Measurements from ENCODE around the gene PIP4K2C. TPM values are rescaled to one million over a fixed set of nuclear protein-coding genes. Genes with fewer than 3 reads are reported as not detected.
"Not testable (repeated sequence)": the region's sequence is repeated elsewhere in the genome, so short reads cannot be mapped to it uniquely, and the experiment has no call there.

Gene PIP4K2C
- total RNA-seq, 1 donor, result 19.4 TPM

GRCh38 chr12:57614178-57614947, 23.4 kb downstream of the PIP4K2C start:
- no peak for TF ChIP-seq CTCF (IDR thresholded peaks at IDR 0.05; ENCODE audit: insufficient read depth, low read length)
- H3K4me3 ChIP-seq (ENCODE audit: low read depth, low read length), result no peak overlapping the region
- peak; percentile 29 for DNase-seq (ENCODE audit: low read depth)

- TF ChIP-seq CTCF (IDR thresholded peaks at IDR 0.05; ENCODE audit: insufficient read depth, low read length), result no peak
- H3K4me3 ChIP-seq (ENCODE audit: low read depth, low read length), result no peak overlapping the region
- DNase-seq (ENCODE audit: low read depth), result no peak
Measured at GRCh38 chr12:57614948-57615500, 24.0 kb downstream of the PIP4K2C start.

- DNase-seq (ENCODE audit: low read depth), result no peak
- no peak overlapping the region for H3K4me3 ChIP-seq (ENCODE audit: low read depth, low read length)
- TF ChIP-seq CTCF (IDR thresholded peaks at IDR 0.05; ENCODE audit: insufficient read depth, low read length), result no peak
Measured at GRCh38 chr12:57615637-57616036, 24.6 kb downstream of the PIP4K2C start.

- no peak overlapping the region for H3K4me3 ChIP-seq (ENCODE audit: low read depth, low read length)
- TF ChIP-seq CTCF (IDR thresholded peaks at IDR 0.05; ENCODE audit: insufficient read depth, low read length), result no peak
- peak; percentile 57 for DNase-seq (ENCODE audit: low read depth)
Measured at GRCh38 chr12:57616383-57617101, 25.6 kb downstream of the PIP4K2C start.

- DNase-seq (ENCODE audit: low read depth), result no peak
- H3K4me3 ChIP-seq (ENCODE audit: low read depth, low read length), result no peak overlapping the region
- no peak for TF ChIP-seq CTCF (IDR thresholded peaks at IDR 0.05; ENCODE audit: insufficient read depth, low read length)
Measured at GRCh38 chr12:57617942-57618341, 26.9 kb downstream of the PIP4K2C start.

- DNase-seq (ENCODE audit: low read depth); H3K4me3 ChIP-seq (ENCODE audit: low read depth, low read length): not testable (repeated sequence)
Measured at GRCh38 chr12:57618431-57618830, 27.4 kb downstream of the PIP4K2C start.

GRCh38 chr12:57618966-57619433, 28.0 kb downstream of the PIP4K2C start:
- H3K4me3 ChIP-seq (ENCODE audit: low read depth, low read length), result no peak overlapping the region
- no peak for DNase-seq (ENCODE audit: low read depth)
- no peak for TF ChIP-seq CTCF (IDR thresholded peaks at IDR 0.05; ENCODE audit: insufficient read depth, low read length)

All from fibroblast of the aortic adventitia (primary cell).